GM23338 (cell line): ENCODE measurements around the gene SLC25A44. TPM values are rescaled to one million over a fixed set of nuclear protein-coding genes. Genes with fewer than 3 reads are reported as not detected.

Source experiments
- ATAC-seq: fragments of 200-7000 bp; cut with Tn5 transposase; 3 replicates; pipeline ENCODE4 v1.9.1; 2020
- DNase-seq: peaks from one replicate; pipeline ENCODE4 v3.0.0-alpha.2; 2015; ENCODE audit warnings: low spot score
- H2AFZ ChIP-seq: fragments of 200-600 bp; sonication (generic); 2 replicates; pipeline ENCODE4 v1.8.0; 2016; ENCODE audit warnings: antibody characterized with exemption, mild to moderate bottlenecking, moderate library complexity
- H3F3A ChIP-seq: fragments of 200-600 bp; sonication (generic); replicated peaks from 2 replicates; pipeline ENCODE4 v1.8.0; 2017; ENCODE audit warnings: antibody characterized with exemption, mixed run types, low read depth
- H3K27ac ChIP-seq: fragments of 200-600 bp; sonication (generic); 2 replicates; pipeline ENCODE4 v1.6.1; 2016; ENCODE audit warnings: low read depth
- H3K27me3 ChIP-seq: fragments of 200-600 bp; sonication (generic); 2 replicates; pipeline ENCODE4 v1.8.0; 2016; ENCODE audit warnings: mild to moderate bottlenecking, mixed run types, moderate library complexity; ENCODE audit not compliant: insufficient read depth
- H3K36me3 ChIP-seq: fragments of 200-600 bp; sonication (generic); 2 replicates; pipeline ENCODE4 v1.8.0; 2016; ENCODE audit warnings: mild to moderate bottlenecking; ENCODE audit not compliant: insufficient read depth
- H3K4me1 ChIP-seq: fragments of 200-600 bp; sonication (generic); 2 replicates; pipeline ENCODE4 v1.8.0; 2016; ENCODE audit warnings: mild to moderate bottlenecking, moderate library complexity; ENCODE audit not compliant: insufficient read depth
- H3K4me2 ChIP-seq: fragments of 200-600 bp; sonication (generic); 2 replicates; pipeline ENCODE4 v1.7.1; 2017; ENCODE audit warnings: mixed run types
- H3K4me3 ChIP-seq: fragments of 200-600 bp; sonication (generic); 2 replicates; pipeline ENCODE4 v1.6.1; 2016; ENCODE audit warnings: mixed run types
- H3K79me2 ChIP-seq: fragments of 200-600 bp; sonication (generic); replicated peaks from 2 replicates; pipeline ENCODE4 v1.8.0; 2017; ENCODE audit warnings: mild to moderate bottlenecking; ENCODE audit not compliant: insufficient read depth
- H3K9me2 ChIP-seq: fragments of 200-600 bp; sonication (generic); 2 replicates; pipeline ENCODE4 v1.8.0; 2017; ENCODE audit not compliant: insufficient read depth
- H4K20me1 ChIP-seq: fragments of 200-600 bp; sonication (generic); replicated peaks from 2 replicates; pipeline ENCODE4 v1.8.0; 2017; ENCODE audit warnings: mild to moderate bottlenecking; ENCODE audit not compliant: insufficient read depth
- H3K27ac Mint-ChIP-seq: 2 replicates; pipeline ENCODE4 v1.8.0; 2020; ENCODE audit warnings: inconsistent platforms, mild to moderate bottlenecking, moderate library complexity, mixed read lengths
- H3K27me3 Mint-ChIP-seq: 3 replicates; pipeline ENCODE4 v1.8.0; 2022; ENCODE audit warnings: low read depth, mild to moderate bottlenecking, moderate library complexity, mixed read lengths, inconsistent platforms; ENCODE audit not compliant: insufficient read depth, poor library complexity
- H3K36me3 Mint-ChIP-seq: 3 replicates; pipeline ENCODE4 v1.8.0; 2021; ENCODE audit warnings: low read depth, mild to moderate bottlenecking, inconsistent platforms, moderate library complexity, mixed read lengths
- H3K4me1 Mint-ChIP-seq: 3 replicates; pipeline ENCODE4 v1.8.0; 2020; ENCODE audit warnings: mild to moderate bottlenecking, inconsistent platforms, mixed read lengths
- H3K4me3 Mint-ChIP-seq: 3 replicates; pipeline ENCODE4 v1.8.0; 2021; ENCODE audit warnings: moderate library complexity, mild to moderate bottlenecking, inconsistent platforms, mixed read lengths
- H3K9me3 Mint-ChIP-seq: 3 replicates; pipeline ENCODE4 v1.8.0; 2020; ENCODE audit warnings: moderate library complexity, mild to moderate bottlenecking, inconsistent platforms, mixed read lengths
- CREB1 ChIP-seq: fragments of 250-450 bp; sonication (Bioruptor Pico); IDR thresholded peaks from 2 replicates; pipeline ENCODE4 v1.5.0; 2020; ENCODE audit warnings: low read depth, mild to moderate bottlenecking, moderate library complexity
- CTCF ChIP-seq, 2 experiments: fragments of 200-600 bp in 1 of 2; sonication (generic) in 1 of 2; conservative IDR thresholded peaks; 2 replicates each; pipeline versions ENCODE4 v1.5.1 to v1.6.1; 2016 to 2017; ENCODE audit warnings: antibody characterized with exemption in 2 of 2, low read depth in 2 of 2, mild to moderate bottlenecking in 2 of 2, moderate library complexity in 1 of 2
- ETS1 ChIP-seq: IDR thresholded peaks from 2 replicates; pipeline ENCODE4 v1.6.1; 2016; ENCODE audit warnings: antibody characterized with exemption
- JUNB ChIP-seq: IDR thresholded peaks from one replicate; pipeline ENCODE4 v1.6.1; 2016; ENCODE audit warnings: antibody characterized with exemption; ENCODE audit not compliant: unreplicated experiment
- POLR2AphosphoS5 ChIP-seq: IDR thresholded peaks from 2 replicates; pipeline ENCODE4 v1.6.1; 2016; ENCODE audit warnings: antibody characterized with exemption, low read depth
- REST ChIP-seq: IDR thresholded peaks from one replicate; pipeline ENCODE4 v1.6.1; 2018; ENCODE audit warnings: antibody characterized with exemption; ENCODE audit not compliant: unreplicated experiment
- ZNF331 ChIP-seq: fragments of 250-450 bp; sonication (Bioruptor Pico); IDR thresholded peaks from 2 replicates; pipeline ENCODE4 v1.5.0; 2020; ENCODE audit warnings: low read depth, mild to moderate bottlenecking, moderate library complexity
- long read RNA-seq: library from polyadenylated mRNA; unstranded; transcript quantifications from one replicate; pipeline ENCODE4 v2.0.0, GENCODE V29; 2020; ENCODE audit not compliant: unreplicated experiment
- polyA plus RNA-seq: library from polyadenylated mRNA; unstranded; fragments of >200 nt; fragmentation: Nextera tagmentation; extraction: Ambion mirVana; gene quantifications from 2 replicates; pipeline ENCODE4 v1.2.1, GENCODE V29; 2016
- total RNA-seq: library from RNA; depleted of rRNA; stranded (reverse); fragments of >200 nt; shearing (Covaris generic); gene quantifications from 2 replicates; pipeline ENCODE4 v1.2.3, GENCODE V29; 2014; rRNA removed

Gene SLC25A44
- total RNA-seq: 19.9 and 25.1 TPM in 2 replicates
- polyA plus RNA-seq: 7.0 and 7.6 TPM in 2 replicates
- long read RNA-seq, partial matches to known transcripts: 0 of 2 reads
- long read RNA-seq, other reads (novel, unspliced or antisense): 1 of 2 reads

GRCh38 chr1:156193488-156194299 lies at the start of gene SLC25A44:
Gene SLC25A44, plus strand, starts transcription at chr1:156194104. Its CDS starts 5,744 bp downstream, at chr1:156199848.
- H3K36me3 Mint-ChIP-seq: peaks cover 14% of the 10 kb centered on the region; the same call in 2 of the 3 replicates
- H2AFZ ChIP-seq: no peak within 1 kb of the TSS
- DNase-seq: peak; percentile 100

More at GRCh38 chr1:156193488-156194299, at the start of gene SLC25A44:
- no peaks in the 10 kb centered on the region for H3K27me3 ChIP-seq
- H3K27ac Mint-ChIP-seq: peak within 1 kb of the TSS; percentile 98
- H3K4me1 Mint-ChIP-seq: peaks cover 31% of the 10 kb centered on the region
- H3K4me2 ChIP-seq: peak within 1 kb of the TSS; percentile 99
- H4K20me1 ChIP-seq: peaks cover 7% of the 10 kb centered on the region
- H3K4me1 ChIP-seq: peaks cover 13% of the 10 kb centered on the region
- H3K79me2 ChIP-seq: peaks cover 46% of the 10 kb centered on the region
- H3F3A ChIP-seq: 0 out of 2 replicates have a peak, but pooled peaks cover 15% of the 10 kb centered on the region
- H3K27me3 Mint-ChIP-seq: peaks cover 14% of the 10 kb centered on the region
- peak within 1 kb of the TSS; percentile 81 for H3K4me3 ChIP-seq
- H3K4me3 Mint-ChIP-seq: peak within 1 kb of the TSS; percentile 99
- ATAC-seq: peak; percentile 96
- no peak for TF ChIP-seq JUNB
- TF ChIP-seq CTCF (conservative IDR thresholded peaks at IDR 0.05; ENCODE audit: low read depth in 2 of 2): peak in 1 of 2 experiments; percentile 41; a peak in 2 of 4 replicates
- TF ChIP-seq POLR2AphosphoS5: peak; percentile 81
- no peak for TF ChIP-seq REST
- TF ChIP-seq ZNF331 (CRISPR knock-in tag): no peak
- TF ChIP-seq ETS1: peak; percentile 69
- TF ChIP-seq CREB1 (CRISPR knock-in tag): peak; percentile 64
- peak within 1 kb of the TSS; percentile 78 for H3K27ac ChIP-seq
- H3K36me3 ChIP-seq: peaks cover 5% of the 10 kb centered on the region
- peaks cover 14% of the 10 kb centered on the region for H3K9me3 Mint-ChIP-seq
- H3K9me2 ChIP-seq: no peaks in the 10 kb centered on the region
